ENCODE data around the gene ABCA1.

GRCh38 chr9:104743376-104743985 lies 184.5 kb downstream of the ABCA1 start:
- TF ChIP-seq CTCF (optimal IDR thresholded peaks at IDR 0.05 in 1 of 3, IDR thresholded peaks at IDR 0.05 in 1 of 3, conservative IDR thresholded peaks at IDR 0.05 in 1 of 3; ENCODE audit: extremely low read depth in 1 of 3, insufficient read depth in 2 of 3, low read length in 3 of 3) (peak in 2 of 3 experiments; percentile 52 to 56), EZH2 (IDR thresholded peaks at IDR 0.05; ENCODE audit: low read length) (no peak)

Data from keratinocyte (primary cell).